ENCODE data around the gene MSH2.

The MSH2 gene

GRCh38 chr2:47381408-47381807 is 21.5 kb upstream of the MSH2 start:
- H3K36me3 Mint-ChIP-seq (ENCODE audit: low read depth) = peaks cover 25% of the 10 kb centered on the region
- H3K27ac Mint-ChIP-seq = no peak overlapping the region
- no peaks in the 10 kb centered on the region for H3K4me1 Mint-ChIP-seq

GRCh38 chr2:47386551-47386950 is 16.4 kb upstream of the MSH2 start:
- Mint-ChIP-seq H3K27me3 (ENCODE audit: low read depth, poor library complexity) (peaks cover 5% of the 10 kb centered on the region), H3K36me3 (ENCODE audit: low read depth) (peaks cover 12% of the 10 kb centered on the region), H3K4me1 (peaks cover 16% of the 10 kb centered on the region), H3K27ac (no peak overlapping the region), H3K9me3 (peaks cover 5% of the 10 kb centered on the region), H3K4me3 (no peak overlapping the region)
- DNase-seq = no peak
- no peak for TF ChIP-seq CTCF (IDR thresholded peaks at IDR 0.05)

More at GRCh38 chr2:47381408-47381807, 21.5 kb upstream of the MSH2 start:
- Mint-ChIP-seq H3K9me3 (peaks cover 5% of the 10 kb centered on the region), H3K4me3 (no peak overlapping the region), H3K27me3 (ENCODE audit: low read depth, poor library complexity) (no peaks in the 10 kb centered on the region)
- no peak for TF ChIP-seq CTCF (IDR thresholded peaks at IDR 0.05)
- DNase-seq = no peak

- H3K4me3 Mint-ChIP-seq = no peak overlapping the region
- no peak for TF ChIP-seq CTCF (IDR thresholded peaks at IDR 0.05)
- H3K27me3 Mint-ChIP-seq (ENCODE audit: low read depth, poor library complexity) = peaks cover 6% of the 10 kb centered on the region
- H3K27ac Mint-ChIP-seq = no peak overlapping the region
- H3K9me3 Mint-ChIP-seq = no peaks in the 10 kb centered on the region
- H3K4me1 Mint-ChIP-seq = peaks cover 16% of the 10 kb centered on the region
- no peak for DNase-seq
- peaks cover 2% of the 10 kb centered on the region for H3K36me3 Mint-ChIP-seq (ENCODE audit: low read depth)
Measured at GRCh38 chr2:47388888-47389287, 14.1 kb upstream of the MSH2 start.

GRCh38 chr2:47389692-47390091 is 13.3 kb upstream of the MSH2 start:
- no peak for DNase-seq
- H3K27me3 Mint-ChIP-seq (ENCODE audit: low read depth, poor library complexity) = peaks cover 6% of the 10 kb centered on the region
- no peaks in the 10 kb centered on the region for H3K9me3 Mint-ChIP-seq
- no peak overlapping the region for H3K27ac Mint-ChIP-seq
- no peak overlapping the region for H3K4me3 Mint-ChIP-seq
- peaks cover 16% of the 10 kb centered on the region for H3K4me1 Mint-ChIP-seq
- no peak for TF ChIP-seq CTCF (IDR thresholded peaks at IDR 0.05)
- no peaks in the 10 kb centered on the region for H3K36me3 Mint-ChIP-seq (ENCODE audit: low read depth)

- H3K27ac Mint-ChIP-seq = peak overlapping the region; percentile 17
- H3K4me3 Mint-ChIP-seq = peak overlapping the region; percentile 95
- H3K4me1 Mint-ChIP-seq = peaks cover 29% of the 10 kb centered on the region
- no peaks in the 10 kb centered on the region for H3K27me3 Mint-ChIP-seq (ENCODE audit: low read depth, poor library complexity)
- peaks cover 23% of the 10 kb centered on the region for H3K9me3 Mint-ChIP-seq
- no peak for DNase-seq
- H3K36me3 Mint-ChIP-seq (ENCODE audit: low read depth) = peaks cover 26% of the 10 kb centered on the region
- no peak for TF ChIP-seq CTCF (IDR thresholded peaks at IDR 0.05)
Measured at GRCh38 chr2:47401789-47402554, 984 bp upstream of the MSH2 start.

GRCh38 chr2:47402555-47402804 is 476 bp upstream of the MSH2 start:
- Mint-ChIP-seq H3K36me3 (ENCODE audit: low read depth) (peaks cover 31% of the 10 kb centered on the region), H3K4me1 (peaks cover 29% of the 10 kb centered on the region), H3K27me3 (ENCODE audit: low read depth, poor library complexity) (no peaks in the 10 kb centered on the region), H3K27ac (peak overlapping the region; percentile 17), H3K4me3 (peak overlapping the region; percentile 95), H3K9me3 (peaks cover 28% of the 10 kb centered on the region)
- no peak for DNase-seq
- TF ChIP-seq CTCF (IDR thresholded peaks at IDR 0.05) = no peak
